HG03565 (cell line): ENCODE results near the gene AKAP13.

Experiments used
- ATAC-seq: cut with Tn5 transposase; IDR thresholded peaks from one replicate; pipeline ENCODE4 v1.9.1; 2021; ENCODE audit warnings: mild to moderate bottlenecking, moderate library complexity; ENCODE audit not compliant: unreplicated experiment

The AKAP13 gene

DNA sequence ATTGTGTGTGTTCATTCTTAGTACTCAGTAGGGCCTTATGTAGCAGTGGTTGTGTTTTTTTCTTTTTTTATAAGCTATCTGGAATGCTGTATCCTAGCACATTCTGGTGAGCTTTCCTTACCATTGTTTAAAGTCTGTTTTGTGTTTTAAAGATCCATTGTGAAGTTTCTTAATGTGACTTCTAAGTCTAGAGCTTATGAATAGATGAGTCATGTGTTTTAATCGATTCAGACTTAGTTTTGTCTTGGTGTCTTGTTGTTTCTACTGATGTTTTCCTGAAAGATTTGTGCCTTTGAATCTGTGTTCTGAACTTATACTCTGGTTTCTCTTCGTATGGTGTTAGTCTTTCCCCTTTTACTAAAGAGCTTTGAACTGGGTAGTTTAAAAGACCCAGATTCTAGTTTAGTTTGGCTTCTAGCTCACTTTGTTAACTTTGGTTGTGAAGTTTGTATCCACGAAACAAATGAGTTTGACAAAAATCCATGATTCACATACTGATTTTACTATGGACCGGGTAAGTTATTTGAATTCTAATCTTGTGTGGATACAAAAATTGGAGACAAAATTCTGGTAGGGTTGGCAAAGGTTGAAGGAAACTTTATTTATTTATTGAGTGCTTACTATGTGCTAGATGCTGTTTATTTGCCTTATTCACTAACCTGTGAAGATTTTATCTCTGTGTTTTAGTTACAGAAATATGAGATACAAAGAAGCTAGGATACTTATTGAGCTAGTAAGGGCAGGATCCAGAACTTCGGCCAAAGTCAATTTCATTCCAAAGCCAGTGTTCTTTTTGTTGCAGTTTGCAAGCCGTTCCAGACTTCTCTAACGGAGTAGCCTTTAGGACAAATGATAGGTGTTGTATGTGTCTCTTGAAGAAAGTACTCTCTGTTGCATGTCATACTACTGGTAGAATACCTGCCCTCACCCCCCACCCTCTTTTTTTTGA lies 24.8 kb downstream of the AKAP13 start:
- no peak for ATAC-seq

- no peak for ATAC-seq
These were observed 26.5 kb downstream of the AKAP13 start for GRCh38 chr15:85406916-85407315.

GRCh38 chr15:85407421-85408269 lies 27.2 kb downstream of the AKAP13 start:
- peak; percentile 23 for ATAC-seq

GRCh38 chr15:85408270-85408746 lies 27.9 kb downstream of the AKAP13 start:
- peak; percentile 41 for ATAC-seq

DNA sequence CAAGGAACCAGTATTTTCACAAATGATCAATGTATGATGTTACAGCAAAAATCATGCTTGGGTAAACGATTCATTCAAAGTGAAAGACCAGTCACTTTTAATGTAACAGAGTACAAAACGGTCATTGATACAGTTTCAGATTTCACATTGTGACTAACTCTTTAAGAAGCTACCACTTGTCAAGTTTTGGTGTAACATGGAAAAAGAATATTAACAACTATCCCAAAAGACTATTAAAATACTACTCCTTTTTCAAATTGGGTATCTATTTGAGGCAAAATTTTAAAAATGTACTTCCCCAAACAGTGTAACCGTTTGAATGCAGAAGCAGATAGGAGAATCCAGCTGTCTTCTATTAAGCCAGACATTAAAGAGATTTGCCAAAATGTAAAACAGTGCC lies 31.7 kb downstream of the AKAP13 start:
- no peak for ATAC-seq

- ATAC-seq, result peak; percentile 95
These were observed 32.8 kb downstream of the AKAP13 start for GRCh38 chr15:85412956-85413854.

DNA sequence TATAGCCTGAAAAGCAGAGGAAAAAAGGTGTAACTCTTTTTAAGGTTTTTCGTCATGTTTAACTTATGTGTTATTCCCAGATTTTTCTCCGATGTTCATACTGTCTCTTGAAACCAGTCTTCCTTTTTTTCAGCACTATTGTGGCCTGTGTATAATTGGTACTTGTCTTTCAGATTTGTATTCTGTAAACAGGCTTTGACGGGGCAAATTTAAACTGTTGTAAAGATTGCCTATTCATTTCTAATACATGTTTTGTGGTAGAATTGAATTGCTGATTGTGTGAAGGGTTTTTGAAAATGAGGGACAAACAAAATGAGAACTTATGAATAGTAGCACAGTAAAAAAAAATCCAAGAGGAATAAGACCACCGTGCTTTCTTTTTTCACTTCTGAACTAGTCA lies 33.6 kb downstream of the AKAP13 start:
- ATAC-seq, result no peak

DNA sequence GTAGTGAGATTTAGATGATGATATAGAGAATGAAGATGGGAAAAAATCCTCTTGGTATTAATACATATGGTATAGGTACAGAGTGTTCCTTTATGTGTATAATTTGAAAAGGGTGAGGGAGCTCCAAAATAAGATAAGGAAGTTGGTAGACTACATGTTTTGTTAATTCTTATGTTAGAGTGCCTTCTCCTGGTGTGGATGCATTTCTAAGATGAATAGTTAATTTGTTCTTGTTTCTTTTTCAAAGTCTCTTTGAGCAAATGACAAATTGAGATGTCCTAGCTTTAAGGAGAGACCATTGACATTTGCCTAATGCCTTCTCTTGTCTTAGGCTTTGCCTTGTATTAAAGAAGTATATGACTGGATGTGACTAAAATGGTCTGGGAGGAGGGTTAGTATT lies 34.1 kb downstream of the AKAP13 start:
- ATAC-seq, result no peak

DNA sequence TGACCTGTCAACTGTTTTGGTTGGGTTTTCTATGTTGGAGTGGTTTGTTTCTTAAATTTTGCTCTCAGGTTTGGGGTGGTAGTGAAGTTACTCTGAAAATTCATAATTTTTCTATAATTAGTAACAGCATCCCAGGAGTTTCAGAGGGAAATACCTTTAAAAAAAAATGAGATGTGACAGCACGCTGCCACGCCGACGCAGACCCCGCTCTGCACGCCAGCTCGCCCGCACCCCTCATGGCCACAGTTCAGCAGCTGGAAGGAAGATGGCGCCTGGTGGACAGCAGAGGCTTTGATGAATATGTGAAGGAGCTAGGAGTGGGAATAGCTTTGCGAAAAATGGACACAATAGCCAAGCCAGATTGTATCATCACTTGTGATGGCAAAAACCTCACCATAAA lies 34.6 kb downstream of the AKAP13 start:
- ATAC-seq, result no peak

- ATAC-seq, result no peak
These were observed 35.4 kb downstream of the AKAP13 start for GRCh38 chr15:85415783-85416182.

- ATAC-seq, result no peak
These were observed 36.9 kb downstream of the AKAP13 start for GRCh38 chr15:85417276-85417675.

DNA sequence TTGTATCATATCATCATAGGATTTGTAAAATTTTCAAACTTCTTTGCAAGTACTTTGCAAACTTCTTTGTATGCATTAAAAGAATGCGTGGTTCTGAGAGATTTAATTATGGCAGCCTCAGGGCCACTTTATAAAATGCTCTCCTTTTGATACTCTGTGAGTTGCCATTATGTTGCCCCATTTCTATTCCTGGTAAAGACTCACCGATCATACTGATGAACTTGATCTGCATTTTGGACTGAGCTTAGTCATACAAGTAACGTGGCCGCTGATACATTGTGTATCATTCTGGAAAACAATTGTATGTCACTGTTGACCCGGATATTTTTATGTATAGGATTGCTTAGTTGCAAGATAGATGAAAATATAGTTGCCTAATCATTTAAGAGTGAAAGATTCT lies 38.8 kb downstream of the AKAP13 start:
- no peak for ATAC-seq

- no peak for ATAC-seq
These were observed 40.9 kb downstream of the AKAP13 start for GRCh38 chr15:85421116-85421925.

GRCh38 chr15:85422607-85423006 lies 42.2 kb downstream of the AKAP13 start:
- ATAC-seq, result no peak

DNA sequence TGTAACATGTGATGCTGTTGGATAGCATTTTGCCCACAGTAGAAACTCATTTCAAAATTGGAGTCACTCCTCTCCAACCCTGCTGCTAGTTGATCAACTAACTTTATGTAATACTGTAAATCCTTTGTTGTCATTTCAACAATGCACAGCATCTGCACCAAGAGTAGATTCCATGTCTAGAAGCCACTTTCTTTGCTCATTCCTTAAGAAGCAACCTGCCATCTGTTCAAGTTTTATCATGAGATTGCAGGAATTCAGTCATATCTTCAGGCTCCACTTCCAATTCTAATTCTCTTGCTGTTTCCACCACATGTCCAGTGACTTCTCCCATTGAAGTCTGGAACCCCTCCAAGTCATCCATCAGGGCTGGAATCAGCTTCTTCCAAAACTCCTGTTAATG lies 42.9 kb downstream of the AKAP13 start:
- no peak for ATAC-seq

- ATAC-seq, result no peak
These were observed 43.8 kb downstream of the AKAP13 start for GRCh38 chr15:85424154-85424553.

DNA sequence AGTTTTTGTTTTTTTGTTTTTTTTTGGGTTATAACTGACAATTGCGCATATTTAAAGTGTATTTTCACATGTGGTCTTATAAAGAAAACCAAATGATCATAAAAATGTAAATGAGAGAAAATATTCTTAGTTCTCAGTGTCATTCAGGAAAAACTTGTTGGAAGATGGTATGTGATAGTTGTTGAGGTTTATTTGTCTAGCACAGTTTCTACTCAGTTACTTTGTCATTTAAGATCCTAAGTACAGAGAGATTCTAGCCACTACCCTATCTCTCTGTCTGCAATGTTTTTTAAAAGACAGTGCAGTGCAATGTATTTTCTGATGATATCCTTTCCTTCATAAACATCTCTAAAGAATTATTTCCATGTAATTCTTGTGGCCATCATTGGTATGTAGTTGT lies 46.1 kb downstream of the AKAP13 start:
- ATAC-seq, result no peak

DNA sequence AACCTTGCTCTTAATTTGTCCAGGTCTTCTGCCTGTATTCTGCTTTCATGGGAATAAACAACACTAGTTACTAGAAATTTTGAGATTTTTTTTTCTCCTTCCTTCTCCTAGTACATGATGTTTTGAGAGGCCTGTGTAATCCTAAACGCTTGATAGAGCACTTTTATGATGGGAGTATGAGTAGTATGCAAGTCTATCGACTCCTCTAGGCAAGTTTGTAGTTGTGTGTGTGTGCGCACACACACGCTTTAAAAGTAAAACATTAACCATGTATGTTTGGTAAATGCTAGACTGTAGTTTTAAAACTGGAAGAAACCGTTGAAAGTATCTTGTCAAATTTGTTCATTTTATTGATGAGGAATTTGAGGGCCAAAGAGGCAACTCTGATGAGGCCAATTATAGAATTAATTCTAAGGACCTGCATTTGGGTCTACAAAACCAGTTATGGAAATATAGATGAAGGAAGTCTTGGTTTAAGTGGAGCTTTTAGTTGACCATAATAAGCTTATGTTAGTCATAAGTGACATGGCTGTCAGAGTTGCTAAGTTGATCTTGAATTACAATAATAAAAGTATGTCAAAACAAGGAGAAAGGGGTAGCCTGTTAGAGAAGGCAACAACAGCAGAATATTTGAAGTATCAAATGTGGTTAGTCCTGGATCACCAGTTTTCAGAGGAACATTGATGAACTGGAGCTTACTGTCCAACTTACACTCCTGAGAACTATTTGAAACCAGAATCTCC lies 47.1 kb downstream of the AKAP13 start:
- no peak for ATAC-seq

GRCh38 chr15:85429522-85429921 lies 49.1 kb downstream of the AKAP13 start:
- no peak for ATAC-seq
